ENCODE results near the gene MPZL2. TPM values are rescaled to one million over a fixed set of nuclear protein-coding genes. Genes with fewer than 3 reads are reported as not detected.

The MPZL2 gene
- total RNA-seq, 1 experiment from 2014 or later: 1.2 TPM

GRCh38 chr11:118275176-118275575 is 11.1 kb upstream of the MPZL2 start:
- no peak overlapping the region for H3K4me3 Mint-ChIP-seq
- CTCF ChIA-PET: no interaction called here
- peaks cover 54% of the 10 kb centered on the region for H3K27me3 Mint-ChIP-seq (ENCODE audit: low read depth)
- no peak overlapping the region for H3K27ac Mint-ChIP-seq
- peaks cover 2% of the 10 kb centered on the region; the same call in 1 of the 2 replicates for H3K4me1 Mint-ChIP-seq
- TF ChIP-seq ZNF512 (CRISPR knock-in tag; IDR thresholded peaks at IDR 0.05; ENCODE audit: borderline replicate concordance): no peak
- no peak for TF ChIP-seq ZNF532 (CRISPR knock-in tag; IDR thresholded peaks at IDR 0.05; ENCODE audit: borderline replicate concordance)
- no peak for TF ChIP-seq CDX4 (CRISPR knock-in tag; IDR thresholded peaks at IDR 0.05; ENCODE audit: borderline replicate concordance)
- no peak for TF ChIP-seq SMAD4 (CRISPR knock-in tag; IDR thresholded peaks at IDR 0.05)
- TF ChIP-seq CBFB (CRISPR knock-in tag; IDR thresholded peaks at IDR 0.05; ENCODE audit: low read depth): no peak
- no peaks in the 10 kb centered on the region for H3K9me3 Mint-ChIP-seq
- POLR2A ChIA-PET: no interaction called here
- H3K36me3 Mint-ChIP-seq: no peaks in the 10 kb centered on the region
- ATAC-seq (no peak), DNase-seq (ENCODE audit: low spot score) (no peak)

- H3K27ac Mint-ChIP-seq: no peak overlapping the region
- no peak overlapping the region for H3K4me3 Mint-ChIP-seq
- ChIA-PET POLR2A (no interaction called here), CTCF (no interaction called here)
- no peaks in the 10 kb centered on the region for H3K9me3 Mint-ChIP-seq
- TF ChIP-seq ATF1 (CRISPR knock-in tag; IDR thresholded peaks at IDR 0.05) (no peak), USF2 (CRISPR knock-in tag; IDR thresholded peaks at IDR 0.05) (no peak), CBFB (CRISPR knock-in tag; IDR thresholded peaks at IDR 0.05; ENCODE audit: low read depth) (no peak), TEAD1 (CRISPR knock-in tag; IDR thresholded peaks at IDR 0.05) (no peak), SP1 (CRISPR knock-in tag; conservative IDR thresholded peaks at IDR 0.05) (no peak), NR2C2 (CRISPR knock-in tag; IDR thresholded peaks at IDR 0.05) (no peak), ZNF219 (CRISPR knock-in tag; IDR thresholded peaks at IDR 0.05; ENCODE audit: borderline replicate concordance) (no peak)
- peaks cover 64% of the 10 kb centered on the region for H3K27me3 Mint-ChIP-seq (ENCODE audit: low read depth)
- ATAC-seq (no peak), DNase-seq (ENCODE audit: low spot score) (no peak)
- H3K36me3 Mint-ChIP-seq: no peaks in the 10 kb centered on the region
- H3K4me1 Mint-ChIP-seq: peaks cover 2% of the 10 kb centered on the region; the same call in 1 of the 2 replicates
Observed at GRCh38 chr11:118274186-118274585, 10.1 kb upstream of the MPZL2 start.

- Mint-ChIP-seq H3K27me3 (ENCODE audit: low read depth) (peaks cover 77% of the 10 kb centered on the region), H3K9me3 (no peaks in the 10 kb centered on the region), H3K4me3 (no peak overlapping the region)
- TF ChIP-seq NFE2L1 (CRISPR knock-in tag; IDR thresholded peaks at IDR 0.05): no peak
- TF ChIP-seq ZSCAN18 (CRISPR knock-in tag; IDR thresholded peaks at IDR 0.05): no peak
- no peak for TF ChIP-seq PRDM15 (CRISPR knock-in tag; IDR thresholded peaks at IDR 0.05)
- no peak for TF ChIP-seq GRHL2 (CRISPR knock-in tag; IDR thresholded peaks at IDR 0.05; ENCODE audit: insufficient replicate concordance, severe bottlenecking)
- TF ChIP-seq CREM (CRISPR knock-in tag; IDR thresholded peaks at IDR 0.05): no peak
- TF ChIP-seq ATF3 (CRISPR knock-in tag; conservative IDR thresholded peaks at IDR 0.05): no peak
- TF ChIP-seq ZNF512 (CRISPR knock-in tag; IDR thresholded peaks at IDR 0.05; ENCODE audit: borderline replicate concordance): no peak
Observed at GRCh38 chr11:118272001-118272400, 7.9 kb upstream of the MPZL2 start.

More at GRCh38 chr11:118272001-118272400, 7.9 kb upstream of the MPZL2 start:
- no peaks in the 10 kb centered on the region for H3K4me1 Mint-ChIP-seq
- ATAC-seq (no peak), DNase-seq (ENCODE audit: low spot score) (no peak)
- H3K27ac Mint-ChIP-seq: no peak overlapping the region
- ChIA-PET CTCF (no interaction called here), POLR2A (no interaction called here)
- H3K36me3 Mint-ChIP-seq: no peaks in the 10 kb centered on the region

Measured in WTC11 (cell line).